Tibial nerve (tissue), 4 donors: Measurements from ENCODE around the gene GRHL1.

Experiments used
- EP300 ChIP-seq, 2 donors: sonication (generic); formaldehyde crosslinking; IDR thresholded peaks; one replicate each; pipeline ENCODE4 v1.6.1; 2017; ENCODE audit warnings: antibody characterized with exemption in 2 of 2, mild to moderate bottlenecking in 1 of 2
- POLR2A ChIP-seq, 2 donors: fragments of 450-650 bp; IDR thresholded peaks; one replicate each; pipeline ENCODE4 v1.6.1; 2017; ENCODE audit warnings: antibody characterized with exemption in 2 of 2, mild to moderate bottlenecking in 2 of 2, moderate library complexity in 2 of 2
- TF ChIP-seq, protein P1 (sequence below), 5 experiments: fragments of 200-600 bp in 3 of 5; fragments of 450-650 bp in 2 of 5; sonication (generic) in 3 of 5; IDR thresholded peaks; one replicate each; pipeline ENCODE4 v1.5.1; 2016 to 2019; ENCODE audit warnings: antibody characterized with exemption in 5 of 5, mild to moderate bottlenecking in 3 of 5, moderate library complexity in 2 of 5

DNA sequence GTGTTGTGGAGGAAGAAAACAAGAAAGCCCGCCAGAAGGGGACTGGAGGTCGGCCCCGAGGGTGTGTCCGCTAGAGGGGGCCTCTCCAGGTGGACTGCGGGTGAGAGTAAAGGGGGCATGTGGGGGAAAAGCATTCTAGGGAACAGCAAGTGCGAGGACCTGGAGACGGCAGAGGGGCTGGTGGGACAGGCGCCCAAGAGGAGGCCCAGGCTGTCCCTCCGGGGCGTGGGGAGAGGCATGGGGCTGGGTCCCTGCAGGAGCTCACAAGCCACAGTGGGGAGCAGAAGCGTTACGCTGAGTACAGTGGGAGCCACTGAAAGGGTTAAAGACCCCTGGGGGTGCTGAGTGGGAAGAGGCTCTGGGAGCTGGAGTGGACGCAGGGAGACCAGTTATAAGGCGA, 90.2 kb downstream of the GRHL1 start:
- TF ChIP-seq, protein P1, sequence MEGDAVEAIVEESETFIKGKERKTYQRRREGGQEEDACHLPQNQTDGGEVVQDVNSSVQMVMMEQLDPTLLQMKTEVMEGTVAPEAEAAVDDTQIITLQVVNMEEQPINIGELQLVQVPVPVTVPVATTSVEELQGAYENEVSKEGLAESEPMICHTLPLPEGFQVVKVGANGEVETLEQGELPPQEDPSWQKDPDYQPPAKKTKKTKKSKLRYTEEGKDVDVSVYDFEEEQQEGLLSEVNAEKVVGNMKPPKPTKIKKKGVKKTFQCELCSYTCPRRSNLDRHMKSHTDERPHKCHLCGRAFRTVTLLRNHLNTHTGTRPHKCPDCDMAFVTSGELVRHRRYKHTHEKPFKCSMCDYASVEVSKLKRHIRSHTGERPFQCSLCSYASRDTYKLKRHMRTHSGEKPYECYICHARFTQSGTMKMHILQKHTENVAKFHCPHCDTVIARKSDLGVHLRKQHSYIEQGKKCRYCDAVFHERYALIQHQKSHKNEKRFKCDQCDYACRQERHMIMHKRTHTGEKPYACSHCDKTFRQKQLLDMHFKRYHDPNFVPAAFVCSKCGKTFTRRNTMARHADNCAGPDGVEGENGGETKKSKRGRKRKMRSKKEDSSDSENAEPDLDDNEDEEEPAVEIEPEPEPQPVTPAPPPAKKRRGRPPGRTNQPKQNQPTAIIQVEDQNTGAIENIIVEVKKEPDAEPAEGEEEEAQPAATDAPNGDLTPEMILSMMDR (IDR thresholded peaks at IDR 0.05), result no peak
- no peak for TF ChIP-seq POLR2A (IDR thresholded peaks at IDR 0.05)
- no peak for TF ChIP-seq EP300 (IDR thresholded peaks at IDR 0.05)
